Ovary (tissue), 9 donors: ENCODE results near the gene RFFL. TPM values are rescaled to one million over a fixed set of nuclear protein-coding genes. Genes with fewer than 3 reads are reported as not detected.
"Not testable (repeated sequence)": the region's sequence is repeated elsewhere in the genome, so short reads cannot be mapped to it uniquely, and the experiment has no call there.

Source experiments
- DNase-seq, 5 donors: peaks; one replicate each; pipeline ENCODE4 v3.0.0-alpha.2; 2019 to 2020
- H3K27ac ChIP-seq, 2 donors: fragments of 200-600 bp; one replicate each; pipeline versions ENCODE4 v1.5.1 to v1.8.0; 2019 to 2022
- H3K27me3 ChIP-seq: fragments of 200-600 bp; one replicate; pipeline ENCODE4 v1.8.0; 2022
- H3K36me3 ChIP-seq: fragments of 200-600 bp; sonication (generic); one replicate; pipeline ENCODE4 v1.5.1; 2019
- H3K4me1 ChIP-seq: one replicate; pipeline ENCODE4 v1.8.1; 2013; ENCODE audit warnings: mild to moderate bottlenecking, moderate library complexity; ENCODE audit not compliant: insufficient read depth
- H3K4me3 ChIP-seq: fragments of 200-600 bp; sonication (generic); one replicate; pipeline ENCODE4 v1.5.1; 2017
- H3K9me3 ChIP-seq, 2 donors: fragments of 200-600 bp in 1 of 2; sonication (generic) in 1 of 2; one replicate each; pipeline versions ENCODE4 v1.5.1 to v1.8.1; 2013 to 2019; ENCODE audit warnings: mild to moderate bottlenecking in 1 of 2, moderate library complexity in 1 of 2
- CTCF ChIP-seq, 3 donors: fragments of 450-650 bp in 2 of 3; fragments of 200-600 bp in 1 of 3; IDR thresholded peaks; one replicate each; pipeline versions ENCODE4 v1.5.1 to v1.8.0; 2016 to 2022; ENCODE audit warnings: antibody characterized with exemption in 3 of 3, mild to moderate bottlenecking in 1 of 3
- EP300 ChIP-seq: sonication (generic); formaldehyde crosslinking; IDR thresholded peaks from one replicate; pipeline ENCODE4 v1.6.1; 2017; ENCODE audit warnings: antibody characterized with exemption
- POLR2A ChIP-seq: fragments of 450-650 bp; IDR thresholded peaks from one replicate; pipeline ENCODE4 v1.6.1; 2017; ENCODE audit warnings: antibody characterized with exemption, mild to moderate bottlenecking, moderate library complexity
- WGBS, 3 donors: extraction: QIAGEN DNeasy Blood & Tissue Kit in 1 of 3; methylation state at CpG; one replicate each; pipeline versions ENCODE4 v1.1.5 to v1.1.7; 2013 to 2017; 5-methylcytosine and 5-hydroxymethylcytosine counted together
- intact Hi-C, 4 donors: fragments of 100-400 bp; cut with DNase I; formaldehyde crosslinking; loops; one replicate each; pipeline versions ENCODE4 v1.11.0 to v1.15.1; 2022 to 2023
- polyA plus RNA-seq, 2 donors: library from polyadenylated mRNA; stranded (reverse); fragments of 200-250 nt in 1 of 2; fragments of 350-450 nt in 1 of 2; fragmentation: Illumina TruSeq in 1 of 2; extraction: RNeasy Lipid Tissue Mini Kit (QIAGEN cat#74804) in 1 of 2; gene quantifications; one replicate each; pipeline ENCODE4 v1.2.3, GENCODE V29; 2013 to 2014
- total RNA-seq, 7 donors: library from RNA; depleted of rRNA in 2 of 7; stranded (reverse); fragments of >200 nt in 2 of 7; fragmentation: NEBNext Ultra II Directional in 3 of 7; extraction: Animal tissue kit (Norgen Biotek cat#: 25700) in 3 of 7; gene quantifications; one replicate each; pipeline versions ENCODE4 v1.1.0 to v1.2.4, GENCODE V29; 2016 to 2023
- donor health status: DM: no; HTN: no; CAD: no; lungs with moderate emphysema.
- donor health status: DM: no; HTN: no; CAD: no.
- donor health status: Bipolar disorder and iron deficiency.
- donor health status: DM: yes; HTN: yes; CAD: no.
- donor health status: DM: no; HTN: no; CAD: no.
- donor health status: DM: yes; HTN: yes; CAD: no.

RFFL gene
- total and polyA plus RNA-seq, 9 donors = 6.3 to 23.9 (median 18.5) TPM

GRCh38 chr17:35006345-35006744, 57.2 kb downstream of the RFFL start:
- Histone ChIP-seq H3K9me3 (no peaks in the 10 kb centered on the region), H3K4me3 (no peak overlapping the region), H3K27ac (no peak overlapping the region), H3K4me1 (no peaks in the 10 kb centered on the region), H3K36me3 (no peaks in the 10 kb centered on the region), H3K27me3 (no peaks in the 10 kb centered on the region)
- 79 to 89% (median 82%) methylated on average over 4 of the region's 4 CpGs for WGBS, 3 donors
- no peak for TF ChIP-seq POLR2A
- intact Hi-C loops = no loop called here
- DNase-seq = no peak

GRCh38 chr17:35003778-35004177, 59.7 kb downstream of the RFFL start:
- 92 to 96% (median 96%) methylated on average over 4 of the region's 4 CpGs for WGBS, 3 donors
- H3K27me3 ChIP-seq = no peaks in the 10 kb centered on the region
- TF ChIP-seq POLR2A (no peak), CTCF (IDR thresholded peaks at IDR 0.05) (no peak), EP300 (no peak)
- intact Hi-C loops = no loop called here
- no peak for DNase-seq
- H3K36me3 ChIP-seq = no peaks in the 10 kb centered on the region
- H3K27ac ChIP-seq = no peak overlapping the region
- H3K9me3 ChIP-seq = no peaks in the 10 kb centered on the region
- H3K4me1 ChIP-seq = no peaks in the 10 kb centered on the region
- H3K4me3 ChIP-seq = no peak overlapping the region

GRCh38 chr17:35002876-35003551, 60.5 kb downstream of the RFFL start:
- H3K4me3 ChIP-seq = no peak overlapping the region
- WGBS, 3 donors = 68 to 72% (median 69%) methylated on average over 15 of the region's 15 CpGs
- DNase-seq = no peak
- no peaks in the 10 kb centered on the region for H3K4me1 ChIP-seq
- no peaks in the 10 kb centered on the region for H3K27me3 ChIP-seq
- no peak overlapping the region for H3K27ac ChIP-seq
- H3K9me3 ChIP-seq = no peaks in the 10 kb centered on the region
- TF ChIP-seq CTCF (IDR thresholded peaks at IDR 0.05) (no peak), POLR2A (no peak), EP300 (no peak)
- H3K36me3 ChIP-seq = no peaks in the 10 kb centered on the region
- intact Hi-C loops = no loop called here

GRCh38 chr17:35001549-35001948, 62.0 kb downstream of the RFFL start:
- Histone ChIP-seq H3K9me3 (no peaks in the 10 kb centered on the region), H3K4me1 (peaks cover 6% of the 10 kb centered on the region), H3K36me3 (no peaks in the 10 kb centered on the region), H3K27ac (no peak overlapping the region), H3K4me3 (no peak overlapping the region), H3K27me3 (no peaks in the 10 kb centered on the region)
- intact Hi-C loops = no loop called here
- WGBS, 3 donors = 88 to 92% (median 89%) methylated on average over 2 of the region's 2 CpGs
- TF ChIP-seq EP300 = no peak
- no peak for TF ChIP-seq CTCF (IDR thresholded peaks at IDR 0.05)
- TF ChIP-seq POLR2A = no peak
- DNase-seq = no peak

GRCh38 chr17:35000965-35001364, 62.5 kb downstream of the RFFL start:
- H3K4me1 ChIP-seq, H3K27me3 ChIP-seq, H3K9me3 ChIP-seq, H3K36me3 ChIP-seq, H3K27ac ChIP-seq, H3K4me3 ChIP-seq, intact Hi-C loops, DNase-seq: not testable (repeated sequence)
- 88 to 92% (median 88%) methylated on average over 14 of the region's 14 CpGs for WGBS, 3 donors
